Karpas-422 (cell line): ENCODE results near the gene NECTIN4. TPM values are rescaled to one million over a fixed set of nuclear protein-coding genes. Genes with fewer than 3 reads are reported as not detected.

ENCODE experiments used
- DNase-seq: peaks from one replicate; pipeline ENCODE4 v3.0.0-alpha.2; 2015
- H2AFZ ChIP-seq: fragments of 200-600 bp; sonication (generic); 2 replicates; pipeline ENCODE4 v1.6.1; 2014; ENCODE audit warnings: antibody characterized with exemption, low read length, mixed read lengths
- H3K27ac ChIP-seq: fragments of 200-600 bp; sonication (generic); 2 replicates; pipeline ENCODE4 v1.5.1; 2014; ENCODE audit warnings: mild to moderate bottlenecking, low read length, moderate library complexity
- H3K27me3 ChIP-seq: fragments of 200-600 bp; sonication (generic); 2 replicates; pipeline ENCODE4 v1.6.1; 2014; ENCODE audit warnings: low read length, mixed read lengths
- H3K36me3 ChIP-seq: fragments of 200-600 bp; sonication (generic); 2 replicates; pipeline ENCODE4 v1.6.1; 2014; ENCODE audit warnings: low read length, mixed read lengths; ENCODE audit not compliant: insufficient read depth
- H3K4me1 ChIP-seq: fragments of 200-600 bp; sonication (generic); 2 replicates; pipeline ENCODE4 v1.6.1; 2014; ENCODE audit warnings: mild to moderate bottlenecking, low read length, mixed read lengths
- H3K4me2 ChIP-seq: fragments of 200-600 bp; sonication (generic); 2 replicates; pipeline ENCODE4 v1.6.1; 2014; ENCODE audit warnings: low read length, low read depth, mild to moderate bottlenecking; ENCODE audit not compliant: poor library complexity, severe bottlenecking
- H3K4me3 ChIP-seq: fragments of 200-600 bp; sonication (generic); 2 replicates; pipeline ENCODE4 v1.5.1; 2014; ENCODE audit warnings: mild to moderate bottlenecking, antibody characterized with exemption, low read length, mixed read lengths
- H3K79me2 ChIP-seq: fragments of 200-600 bp; sonication (generic); 2 replicates; pipeline ENCODE4 v1.6.1; 2014; ENCODE audit warnings: mild to moderate bottlenecking, low read length, mixed read lengths
- H3K9ac ChIP-seq: fragments of 200-600 bp; sonication (generic); 2 replicates; pipeline ENCODE4 v1.6.0; 2014; ENCODE audit warnings: low read length
- H3K9me2 ChIP-seq: fragments of 200-600 bp; sonication (generic), shearing (Covaris generic); replicated peaks from 2 replicates; pipeline ENCODE4 v1.6.0; 2014; ENCODE audit warnings: mild to moderate bottlenecking, low read length, moderate library complexity; ENCODE audit not compliant: insufficient read depth
- H3K9me3 ChIP-seq: fragments of 300-700, 200-600 bp; sonication (generic); 2 replicates; pipeline ENCODE4 v1.6.1; 2014; ENCODE audit warnings: low read length, mixed read lengths
- H4K20me1 ChIP-seq: fragments of 200-600 bp; sonication (generic); 2 replicates; pipeline ENCODE4 v1.6.1; 2014; ENCODE audit warnings: mild to moderate bottlenecking, antibody characterized with exemption, low read length, low read depth; ENCODE audit not compliant: insufficient read depth
- total RNA-seq: library from RNA; depleted of rRNA; stranded (reverse); fragments of >200 nt; shearing (Covaris generic); gene quantifications from 2 replicates; pipeline ENCODE4 v1.2.3, GENCODE V29; 2014; ENCODE audit warnings: low replicate concordance

The NECTIN4 gene
- total RNA-seq, 1 experiment from 2014 or later, result not detected

DNA sequence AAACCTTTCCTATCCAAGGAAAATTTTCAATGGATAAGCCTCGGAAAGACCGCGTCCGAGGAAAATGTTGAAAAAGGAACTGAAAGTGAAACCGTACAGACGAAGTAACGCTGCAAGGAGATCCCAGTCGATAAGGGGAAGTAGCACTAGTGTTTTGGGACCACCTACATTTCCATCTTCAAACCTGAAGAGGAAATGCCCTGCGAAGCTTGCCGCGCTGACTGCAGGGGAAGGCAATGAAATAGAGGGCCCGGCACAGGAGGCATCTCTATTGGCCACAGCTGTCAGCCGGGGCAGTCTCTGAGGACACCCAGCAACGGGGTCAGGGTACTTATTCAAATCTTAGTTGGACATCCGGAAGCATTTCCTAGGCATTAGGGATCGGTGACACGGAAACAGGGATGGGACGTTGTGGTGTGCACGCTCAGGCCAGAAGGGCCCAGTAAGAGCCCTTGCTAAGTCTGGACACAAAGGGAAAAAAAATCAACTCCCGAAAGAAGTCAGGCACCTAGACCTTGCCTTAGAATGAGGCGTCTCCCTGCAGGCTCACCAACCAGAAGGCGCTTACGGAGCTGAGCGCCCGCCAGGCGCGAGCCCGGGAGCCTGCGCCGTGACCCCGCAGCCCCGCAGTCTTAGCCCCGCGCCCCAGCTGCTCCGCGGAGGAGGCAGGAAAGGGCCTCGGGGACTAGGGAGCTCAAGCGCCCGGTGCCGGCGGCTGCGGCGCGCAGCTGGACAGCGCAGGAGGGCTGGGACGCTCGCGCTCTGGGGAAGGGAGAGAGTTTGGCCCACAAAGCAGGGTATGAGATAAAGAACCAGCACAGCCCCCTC, 44.2 kb downstream of the NECTIN4 start:
- H3K4me1 ChIP-seq, result peaks cover 46% of the 10 kb centered on the region
- H3K79me2 ChIP-seq, result peaks cover 21% of the 10 kb centered on the region
- H3K27me3 ChIP-seq, result no peaks in the 10 kb centered on the region
- no peak overlapping the region for H2AFZ ChIP-seq
- peaks cover 30% of the 10 kb centered on the region; the same call in 1 of the 2 replicates for H3K36me3 ChIP-seq
- peak overlapping the region; percentile 76 for H3K4me2 ChIP-seq
- peak overlapping the region; percentile 96 for H3K27ac ChIP-seq
- DNase-seq, result peak; percentile 98
- H3K9me2 ChIP-seq, result no peaks in the 10 kb centered on the region
- peak overlapping the region; percentile 97 for H3K9ac ChIP-seq
- no peaks in the 10 kb centered on the region for H3K9me3 ChIP-seq
- H3K4me3 ChIP-seq, result peak overlapping the region; percentile 85
- no peaks in the 10 kb centered on the region for H4K20me1 ChIP-seq

DNA sequence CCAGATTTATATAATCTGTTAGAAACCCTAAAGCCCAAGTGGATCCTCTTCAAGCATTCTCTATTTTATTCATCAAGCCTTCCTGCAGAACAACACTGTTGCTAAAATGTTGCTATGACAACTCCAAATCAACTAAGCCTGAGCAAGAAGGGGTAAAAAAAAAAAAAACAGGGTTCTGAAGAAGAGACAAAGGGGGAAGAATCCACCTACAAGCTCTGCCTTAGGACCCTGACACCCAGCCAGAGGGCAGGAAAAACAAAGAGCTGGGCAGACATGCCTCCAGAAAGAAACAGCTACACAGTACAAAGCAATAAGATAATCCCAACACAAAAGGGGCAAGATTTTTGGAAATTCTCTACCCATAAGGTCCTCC, 44.8 kb downstream of the NECTIN4 start:
- H3K79me2 ChIP-seq, result peaks cover 21% of the 10 kb centered on the region
- no peak overlapping the region for H2AFZ ChIP-seq
- peaks cover 32% of the 10 kb centered on the region for H3K36me3 ChIP-seq
- H3K9ac ChIP-seq, result peak overlapping the region; percentile 97
- no peaks in the 10 kb centered on the region for H4K20me1 ChIP-seq
- no peaks in the 10 kb centered on the region for H3K9me2 ChIP-seq
- H3K4me2 ChIP-seq, result peak overlapping the region; percentile 76
- no peaks in the 10 kb centered on the region for H3K9me3 ChIP-seq
- peak overlapping the region; percentile 96 for H3K27ac ChIP-seq
- H3K4me3 ChIP-seq, result peak overlapping the region; percentile 85
- H3K4me1 ChIP-seq, result peaks cover 46% of the 10 kb centered on the region
- no peak for DNase-seq
- no peaks in the 10 kb centered on the region for H3K27me3 ChIP-seq

DNA sequence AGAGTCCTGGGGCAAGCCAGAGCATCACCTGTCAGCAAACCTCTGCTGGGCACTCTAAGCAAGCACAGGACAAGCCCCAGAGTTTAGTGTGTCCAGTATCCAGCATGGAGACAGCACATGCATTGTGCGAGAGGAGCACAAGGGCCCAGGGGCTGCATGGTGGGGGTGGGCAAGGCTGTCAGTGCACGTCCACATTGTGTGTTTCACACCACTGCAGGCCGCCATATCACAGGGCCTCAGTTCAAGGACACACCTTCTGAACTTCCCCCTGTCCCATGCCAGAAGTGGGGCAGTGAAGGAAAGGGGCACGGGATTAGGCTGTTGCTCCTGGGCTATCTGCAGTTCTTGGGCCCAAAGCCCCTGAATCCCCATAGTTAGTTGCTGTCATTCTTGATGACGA, 49.8 kb downstream of the NECTIN4 start:
- Histone ChIP-seq H3K9ac (no peak overlapping the region), H3K4me3 (no peak overlapping the region), H3K27ac (no peak overlapping the region), H3K9me3 (no peaks in the 10 kb centered on the region), H4K20me1 (no peaks in the 10 kb centered on the region), H3K36me3 (peaks cover 40% of the 10 kb centered on the region), H3K27me3 (no peaks in the 10 kb centered on the region), H2AFZ (no peak overlapping the region), H3K9me2 (no peaks in the 10 kb centered on the region), H3K79me2 (peaks cover 18% of the 10 kb centered on the region), H3K4me2 (peak overlapping the region; percentile 18), H3K4me1 (peaks cover 25% of the 10 kb centered on the region)
- DNase-seq, result peak; percentile 45

DNA sequence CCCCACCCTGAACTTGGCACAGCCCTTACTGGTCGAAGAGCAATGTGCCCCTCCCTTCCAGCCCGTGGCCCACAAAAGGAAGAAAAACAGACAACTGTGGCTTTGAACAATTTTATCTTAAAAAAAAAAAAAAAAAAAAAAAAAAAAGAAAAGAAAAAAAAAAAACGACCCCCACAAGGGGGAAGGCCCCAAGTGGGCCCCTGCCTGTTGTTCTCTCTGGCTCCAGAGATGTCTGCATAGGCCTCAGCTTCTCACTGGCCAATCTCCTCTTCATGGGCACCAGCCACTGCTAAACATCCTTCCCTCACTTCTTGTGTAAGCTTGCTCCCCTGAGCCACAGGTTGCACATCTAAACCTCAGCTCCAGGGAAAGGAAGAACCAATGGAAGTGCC, 50.2 kb downstream of the NECTIN4 start:
- no peak overlapping the region for H2AFZ ChIP-seq
- H3K4me1 ChIP-seq, result peaks cover 22% of the 10 kb centered on the region
- peak overlapping the region; percentile 23 for H3K4me2 ChIP-seq
- H4K20me1 ChIP-seq, result no peaks in the 10 kb centered on the region
- H3K9me2 ChIP-seq, result no peaks in the 10 kb centered on the region
- H3K9me3 ChIP-seq, result no peaks in the 10 kb centered on the region
- DNase-seq, result no peak
- peak overlapping the region; percentile 39; the same call in 1 of the 2 replicates for H3K9ac ChIP-seq
- H3K27ac ChIP-seq, result no peak overlapping the region
- H3K79me2 ChIP-seq, result peaks cover 14% of the 10 kb centered on the region
- peaks cover 40% of the 10 kb centered on the region for H3K36me3 ChIP-seq
- H3K4me3 ChIP-seq, result peak overlapping the region; percentile 49; the same call in 1 of the 2 replicates
- H3K27me3 ChIP-seq, result no peaks in the 10 kb centered on the region

DNA sequence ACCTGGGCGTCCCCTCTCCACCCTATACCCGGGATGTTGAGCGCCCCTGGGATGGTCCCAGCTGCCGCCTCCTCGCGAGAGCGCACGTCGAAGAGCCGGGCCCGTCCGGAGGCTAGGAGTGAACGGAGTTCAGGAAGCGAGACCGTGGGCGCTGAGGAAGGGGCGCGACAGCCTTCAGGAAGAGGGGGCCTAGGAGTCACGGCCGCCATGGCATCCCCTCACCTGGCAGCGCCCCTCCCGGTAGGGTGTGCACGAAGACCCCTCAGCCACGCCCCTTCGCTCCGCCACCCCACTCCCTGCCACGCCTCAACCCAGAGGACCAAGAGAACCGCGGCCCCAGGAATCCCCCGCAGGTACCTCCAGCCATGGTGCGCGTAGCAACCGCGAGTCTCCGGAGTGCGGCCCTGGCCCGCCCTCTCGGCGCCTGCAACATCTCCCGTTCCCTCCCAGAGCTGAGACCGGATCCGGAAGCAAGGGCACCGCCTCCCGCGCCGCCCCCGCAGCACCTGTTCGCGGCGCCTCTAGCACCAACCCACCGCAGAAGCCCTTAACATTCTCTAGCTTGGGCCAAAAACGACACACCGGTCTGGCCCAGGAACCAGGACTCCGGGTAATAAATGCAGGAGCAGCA, 50.7 kb downstream of the NECTIN4 start, which contains the start of gene TSTD1:
Gene TSTD1, minus strand, starts transcription at position 442 of the 631 bp plus-strand sequence. Its CDS starts 75 bp downstream, at position 367.
- Histone ChIP-seq H3K9me2 (no peaks in the 10 kb centered on the region), H3K4me3 (peak within 1 kb of the TSS; percentile 49; the same call in 1 of the 2 replicates), H4K20me1 (no peaks in the 10 kb centered on the region), H3K27ac (no peak within 1 kb of the TSS), H3K27me3 (no peaks in the 10 kb centered on the region), H3K4me1 (peaks cover 20% of the 10 kb centered on the region), H3K4me2 (peak within 1 kb of the TSS; percentile 23), H3K79me2 (peaks cover 9% of the 10 kb centered on the region), H3K9me3 (no peaks in the 10 kb centered on the region), H3K9ac (peak within 1 kb of the TSS; percentile 39), H2AFZ (no peak within 1 kb of the TSS), H3K36me3 (peaks cover 40% of the 10 kb centered on the region)
- peak; percentile 51 for DNase-seq

GRCh38 chr1:161037661-161038522, 51.5 kb downstream of the NECTIN4 start:
- H3K4me2 ChIP-seq, result peak overlapping the region; percentile 23
- peaks cover 3% of the 10 kb centered on the region for H3K79me2 ChIP-seq
- DNase-seq, result peak; percentile 42
- peaks cover 13% of the 10 kb centered on the region for H3K4me1 ChIP-seq
- peaks cover 35% of the 10 kb centered on the region for H3K36me3 ChIP-seq
- no peak overlapping the region for H2AFZ ChIP-seq
- no peak overlapping the region for H3K27ac ChIP-seq
- H3K9me3 ChIP-seq, result no peaks in the 10 kb centered on the region
- peak overlapping the region; percentile 39; the same call in 1 of the 2 replicates for H3K9ac ChIP-seq
- no peaks in the 10 kb centered on the region for H4K20me1 ChIP-seq
- H3K9me2 ChIP-seq, result no peaks in the 10 kb centered on the region
- no peaks in the 10 kb centered on the region for H3K27me3 ChIP-seq
- peak overlapping the region; percentile 49; the same call in 1 of the 2 replicates for H3K4me3 ChIP-seq

DNA sequence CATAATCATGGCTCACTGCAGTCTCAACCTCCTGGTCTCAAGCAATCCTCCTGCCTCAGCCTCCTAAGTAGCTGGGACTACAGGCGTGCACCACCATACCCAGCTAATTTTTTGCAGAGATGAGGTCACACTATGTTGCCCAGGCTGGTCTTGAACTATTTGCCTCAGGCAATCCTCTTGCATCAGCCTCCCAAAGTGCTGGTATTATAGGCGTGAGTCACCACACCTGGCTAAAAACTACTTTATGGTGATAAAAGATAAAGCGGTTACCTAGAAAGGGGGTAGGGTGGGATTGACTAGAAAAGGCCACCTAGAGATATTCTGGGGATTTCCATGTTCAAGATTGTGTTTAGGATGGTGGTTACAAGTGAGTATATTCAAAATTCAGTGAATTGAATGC, 55.6 kb downstream of the NECTIN4 start:
- no peak for DNase-seq
- Histone ChIP-seq H3K9me2 (no peaks in the 10 kb centered on the region), H2AFZ (no peak overlapping the region), H3K36me3 (0 out of 2 replicates have a peak, but pooled peaks cover 5% of the 10 kb centered on the region), H3K4me2 (no peak overlapping the region), H3K79me2 (no peaks in the 10 kb centered on the region), H3K27me3 (no peaks in the 10 kb centered on the region), H3K4me1 (no peaks in the 10 kb centered on the region), H4K20me1 (no peaks in the 10 kb centered on the region), H3K9ac (no peak overlapping the region), H3K27ac (no peak overlapping the region), H3K9me3 (no peaks in the 10 kb centered on the region), H3K4me3 (no peak overlapping the region)
